Head of caudate nucleus (tissue), 42 donors: ENCODE measurements around the gene PLA2G6.
A peak's percentile ranks its signal among the peaks of the same experiment; 100 is the strongest.

Experiments used
- DNase-seq, 42 donors: peaks; one replicate each; pipeline versions ENCODE4 v3.0.0 to v3.0.0-alpha.2; 2020 to 2021; ENCODE audit warnings: mixed read lengths in 7 of 42
- intact Hi-C: fragments of 100-400 bp; cut with DNase I; formaldehyde crosslinking; loops from one replicate; pipeline ENCODE4 v1.15.0; 2022

PLA2G6 gene

GRCh38 chr22:38181453-38182200 lies at the start of gene PLA2G6:
PLA2G6 (minus strand) TSS chr22:38181830; CDS start chr22:38169426, 12,404 bp downstream.
- intact Hi-C loops: no loop called here

GRCh38 chr22:38230916-38231315 lies 49.3 kb upstream of the PLA2G6 start:
- DNase-seq: no peak
- intact Hi-C loops: loop anchor here (10.0 kb wide), 1 partner anchor 116 kb away; the partner anchor contains the start of gene BAIAP2L2

More at GRCh38 chr22:38181453-38182200, at the start of gene PLA2G6:
- peak; percentile 95 to 99 (median 98) for DNase-seq

GRCh38 chr22:38230108-38230825 lies 48.6 kb upstream of the PLA2G6 start:
- peak in 40 of 42 donors; percentile 27 to 85 (median 64) for DNase-seq
- intact Hi-C loops: loop anchor here (10.0 kb wide), 1 partner anchor 115 kb away; the partner anchor contains the start of gene BAIAP2L2

- intact Hi-C loops: no loop called here
- DNase-seq: peak in 6 of 42 donors; percentile 19 to 65 (median 42)
Observed at GRCh38 chr22:38228873-38229740, 47.5 kb upstream of the PLA2G6 start.

- no peak for DNase-seq
- intact Hi-C loops: no loop called here
Observed at GRCh38 chr22:38228326-38228872, 46.8 kb upstream of the PLA2G6 start.

- DNase-seq: no peak
- intact Hi-C loops: no loop called here
Observed at GRCh38 chr22:38226853-38227649, 45.4 kb upstream of the PLA2G6 start.

- peak in 10 of 42 donors; percentile 25 to 74 (median 45) for DNase-seq
Observed at GRCh38 chr22:38223289-38223960, 41.8 kb upstream of the PLA2G6 start.

GRCh38 chr22:38222797-38223119 lies 41.1 kb upstream of the PLA2G6 start:
- intact Hi-C loops: no loop called here
- DNase-seq: no peak

More at GRCh38 chr22:38223289-38223960, 41.8 kb upstream of the PLA2G6 start:
- intact Hi-C loops: no loop called here

GRCh38 chr22:38221908-38222796 lies 40.5 kb upstream of the PLA2G6 start:
- intact Hi-C loops: no loop called here

GRCh38 chr22:38221407-38221806 lies 39.8 kb upstream of the PLA2G6 start:
- DNase-seq: no peak
- intact Hi-C loops: no loop called here

More at GRCh38 chr22:38221908-38222796, 40.5 kb upstream of the PLA2G6 start:
- DNase-seq: no peak

- no peak for DNase-seq
- intact Hi-C loops: no loop called here
Observed at GRCh38 chr22:38220653-38221386, 39.2 kb upstream of the PLA2G6 start.

GRCh38 chr22:38220163-38220562 lies 38.5 kb upstream of the PLA2G6 start:
- intact Hi-C loops: no loop called here
- DNase-seq: no peak

- no peak for DNase-seq
- intact Hi-C loops: no loop called here
Observed at GRCh38 chr22:38219632-38220031, 38.0 kb upstream of the PLA2G6 start.

- intact Hi-C loops: no loop called here
- no peak for DNase-seq
Observed at GRCh38 chr22:38218661-38219622, 37.3 kb upstream of the PLA2G6 start.
